Measurements from ENCODE around the gene SF3A1. TPM values are rescaled to one million over a fixed set of nuclear protein-coding genes. Genes with fewer than 3 reads are reported as not detected.
A peak's percentile ranks its signal among the peaks of the same experiment; 100 is the strongest.

Gene SF3A1
- total RNA-seq, 1 donor from 2014 or later, result 27.7 TPM

GRCh38 chr22:30324014-30324730 is 32.5 kb downstream of the SF3A1 start:
- peak; percentile 76 for DNase-seq (ENCODE audit: low spot score)

GRCh38 chr22:30323246-30323645 is 33.4 kb downstream of the SF3A1 start:
- no peak for DNase-seq (ENCODE audit: low spot score)

GRCh38 chr22:30321461-30321860 is 35.2 kb downstream of the SF3A1 start:
- DNase-seq (ENCODE audit: low spot score), result no peak

GRCh38 chr22:30320021-30320556 is 36.6 kb downstream of the SF3A1 start:
- no peak for DNase-seq (ENCODE audit: low spot score)

- DNase-seq (ENCODE audit: low spot score), result peak; percentile 68
These were observed 37.8 kb downstream of the SF3A1 start for GRCh38 chr22:30318799-30319419.

GRCh38 chr22:30317778-30318177 is 38.9 kb downstream of the SF3A1 start:
- DNase-seq (ENCODE audit: low spot score), result no peak

GRCh38 chr22:30315962-30316576 is 40.6 kb downstream of the SF3A1 start:
- DNase-seq (ENCODE audit: low spot score), result no peak

GRCh38 chr22:30314915-30315314 is 41.8 kb downstream of the SF3A1 start:
- no peak for DNase-seq (ENCODE audit: low spot score)

GRCh38 chr22:30313527-30314363 is 42.9 kb downstream of the SF3A1 start:
- no peak for DNase-seq (ENCODE audit: low spot score)

- DNase-seq (ENCODE audit: low spot score), result peak; percentile 42
These were observed 44.6 kb downstream of the SF3A1 start for GRCh38 chr22:30312053-30312452.

GRCh38 chr22:30310881-30311771 is 45.6 kb downstream of the SF3A1 start:
- DNase-seq (ENCODE audit: low spot score), result peak; percentile 85

GRCh38 chr22:30309951-30310741 is 46.5 kb downstream of the SF3A1 start:
- no peak for DNase-seq (ENCODE audit: low spot score)

GRCh38 chr22:30308518-30309230 is 48.0 kb downstream of the SF3A1 start:
- no peak for DNase-seq (ENCODE audit: low spot score)

GRCh38 chr22:30308093-30308492 is 48.6 kb downstream of the SF3A1 start:
- no peak for DNase-seq (ENCODE audit: low spot score)

GRCh38 chr22:30307041-30307574 is 49.6 kb downstream of the SF3A1 start:
- no peak for DNase-seq (ENCODE audit: low spot score)

- DNase-seq (ENCODE audit: low spot score), result no peak
These were observed 50.1 kb downstream of the SF3A1 start for GRCh38 chr22:30306627-30307011.

- DNase-seq (ENCODE audit: low spot score), result no peak
These were observed 50.6 kb downstream of the SF3A1 start for GRCh38 chr22:30305906-30306626.

- DNase-seq (ENCODE audit: low spot score), result peak; percentile 81
These were observed 51.2 kb downstream of the SF3A1 start for GRCh38 chr22:30305519-30305905.
